Fibroblast of pulmonary artery (primary cell): ENCODE data around the gene C9orf40.

Experiments
- DNase-seq: peaks from one replicate; pipeline ENCODE4 v3.0.0-alpha.2; 2010; ENCODE audit warnings: low read depth
- H3K4me3 ChIP-seq: replicated peaks from 2 replicates; pipeline ENCODE4 v1.5.1; 2011; ENCODE audit warnings: low read depth, mild to moderate bottlenecking, control low read depth, low read length, moderate library complexity
- CTCF ChIP-seq: IDR thresholded peaks from 2 replicates; pipeline ENCODE4 v1.5.1; 2011; ENCODE audit warnings: mild to moderate bottlenecking, control low read depth, low read length, inconsistent platforms; ENCODE audit errors: missing control alignments

Gene C9orf40

GRCh38 chr9:74946686-74947085 lies 6.0 kb downstream of the C9orf40 start:
- no peak for TF ChIP-seq CTCF
- no peak overlapping the region for H3K4me3 ChIP-seq
- DNase-seq, result no peak

GRCh38 chr9:74942801-74943200 lies 9.9 kb downstream of the C9orf40 start:
- H3K4me3 ChIP-seq, result no peak overlapping the region
- TF ChIP-seq CTCF, result no peak
- peak; percentile 42 for DNase-seq

- no peak overlapping the region for H3K4me3 ChIP-seq
- TF ChIP-seq CTCF, result peak; percentile 40
- peak; percentile 54 for DNase-seq
Measured at GRCh38 chr9:74940600-74940999, 12.1 kb downstream of the C9orf40 start.

- DNase-seq, result no peak
- TF ChIP-seq CTCF, result no peak
- no peak overlapping the region for H3K4me3 ChIP-seq
Measured at GRCh38 chr9:74935008-74935407, 17.7 kb downstream of the C9orf40 start.

- H3K4me3 ChIP-seq, result no peak overlapping the region
- no peak for DNase-seq
- TF ChIP-seq CTCF, result no peak
Measured at GRCh38 chr9:74921737-74922136, 31.0 kb downstream of the C9orf40 start.

GRCh38 chr9:74920944-74921626 lies 31.6 kb downstream of the C9orf40 start:
- TF ChIP-seq CTCF, result no peak
- no peak overlapping the region for H3K4me3 ChIP-seq
- no peak for DNase-seq

- H3K4me3 ChIP-seq, result no peak overlapping the region
Measured at GRCh38 chr9:74910036-74910435, 42.7 kb downstream of the C9orf40 start.

More at GRCh38 chr9:74910036-74910435, 42.7 kb downstream of the C9orf40 start:
- DNase-seq, result no peak
- no peak for TF ChIP-seq CTCF
